HG03521 (cell line): ENCODE data around the gene RAD1.
A peak's percentile ranks its signal among the peaks of the same experiment; 100 is the strongest.

ENCODE experiments used
- ATAC-seq: cut with Tn5 transposase; IDR thresholded peaks from one replicate; pipeline ENCODE4 v1.9.1; 2021; ENCODE audit warnings: mild to moderate bottlenecking, moderate library complexity; ENCODE audit not compliant: unreplicated experiment

Gene RAD1

GRCh38 chr5:34916518-34916917, 1.2 kb upstream of the RAD1 start:
- ATAC-seq: no peak

- ATAC-seq: peak; percentile 10
Observed at GRCh38 chr5:34915856-34916192, 520 bp upstream of the RAD1 start.

DNA sequence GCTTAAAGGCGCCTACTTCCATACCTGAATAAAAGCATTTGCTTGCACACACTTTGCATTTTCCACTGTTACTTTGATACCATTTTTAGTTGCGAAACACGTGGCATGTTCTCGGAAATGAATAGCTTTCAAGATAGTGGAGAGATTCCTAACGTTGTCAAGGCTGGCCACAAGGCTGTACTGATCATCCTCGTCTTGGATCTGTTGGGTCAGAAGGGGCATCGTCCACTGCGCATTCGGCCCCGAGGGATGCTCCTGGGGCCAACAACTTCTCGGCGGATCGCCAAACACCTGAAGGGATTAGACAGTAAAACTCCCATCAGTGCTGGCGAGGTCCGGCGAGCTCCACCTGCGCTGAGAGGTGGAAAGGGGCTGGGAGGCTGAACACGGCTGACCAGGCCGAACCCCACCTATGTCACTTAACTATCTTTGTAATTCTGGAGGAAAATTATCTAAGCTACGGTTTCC, 599 bp downstream of the RAD1 start:
- peak; percentile 11 for ATAC-seq

DNA sequence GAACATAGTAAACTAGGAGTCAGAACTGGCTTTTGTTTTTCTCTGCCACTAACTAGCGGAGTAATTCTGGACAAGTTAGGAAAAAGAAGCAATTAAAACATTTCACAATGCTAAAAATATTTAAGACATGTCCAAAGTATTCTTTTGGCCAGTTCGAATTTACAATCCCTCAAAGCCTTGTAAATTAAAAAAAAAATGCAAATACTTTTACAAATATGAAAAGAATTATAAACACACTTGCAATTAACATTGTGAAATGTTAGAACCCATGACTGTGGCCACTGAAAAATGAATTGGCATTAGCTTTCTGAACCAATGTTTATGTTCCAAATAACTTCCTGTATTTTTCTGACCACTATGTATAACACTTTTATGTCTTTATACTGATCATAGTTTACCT, 2.2 kb downstream of the RAD1 start:
- no peak for ATAC-seq

GRCh38 chr5:34905564-34905963, 9.7 kb downstream of the RAD1 start:
- no peak for ATAC-seq

GRCh38 chr5:34903260-34903659, 12.0 kb downstream of the RAD1 start:
- ATAC-seq: no peak

DNA sequence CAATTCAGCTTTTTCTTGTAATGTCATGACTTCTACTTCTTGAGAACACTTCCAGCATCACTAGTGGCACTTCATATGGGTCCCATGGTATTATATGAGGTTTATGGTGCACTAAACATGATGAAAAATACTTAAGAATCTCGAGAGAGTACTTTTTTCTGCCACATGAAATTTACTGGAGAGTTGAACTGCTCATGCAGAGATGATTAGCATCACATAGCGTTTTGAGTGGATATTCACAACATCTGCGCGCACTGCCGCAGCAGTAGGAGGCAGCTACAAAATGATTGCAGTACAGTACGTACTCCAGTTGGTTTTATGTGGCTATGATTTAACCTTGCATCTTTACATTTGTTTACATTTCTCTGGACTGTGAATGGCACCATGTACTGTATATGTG, 14.7 kb downstream of the RAD1 start:
- no peak for ATAC-seq

DNA sequence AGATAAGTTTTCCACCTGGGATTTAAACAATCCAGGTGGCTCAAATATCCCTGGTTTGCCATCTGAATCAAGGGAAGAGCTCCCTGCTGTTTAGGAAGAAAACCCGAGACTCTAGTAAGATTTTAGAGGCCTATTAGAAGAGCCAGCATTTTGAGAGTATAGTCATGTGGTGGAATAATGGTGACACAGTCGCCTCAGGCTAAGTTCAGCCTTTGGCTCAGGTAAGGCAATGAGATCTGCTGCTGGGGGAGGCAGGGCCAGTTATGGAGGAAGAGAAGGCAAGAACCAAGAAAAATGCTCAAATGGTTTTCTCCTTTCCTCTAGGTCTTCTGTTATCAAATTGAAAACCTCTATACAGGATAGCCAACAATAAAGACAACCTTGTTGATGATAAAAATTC, 16.2 kb downstream of the RAD1 start:
- no peak for ATAC-seq

- peak; percentile 80 for ATAC-seq
Observed at GRCh38 chr5:34898258-34898895, 16.9 kb downstream of the RAD1 start.

DNA sequence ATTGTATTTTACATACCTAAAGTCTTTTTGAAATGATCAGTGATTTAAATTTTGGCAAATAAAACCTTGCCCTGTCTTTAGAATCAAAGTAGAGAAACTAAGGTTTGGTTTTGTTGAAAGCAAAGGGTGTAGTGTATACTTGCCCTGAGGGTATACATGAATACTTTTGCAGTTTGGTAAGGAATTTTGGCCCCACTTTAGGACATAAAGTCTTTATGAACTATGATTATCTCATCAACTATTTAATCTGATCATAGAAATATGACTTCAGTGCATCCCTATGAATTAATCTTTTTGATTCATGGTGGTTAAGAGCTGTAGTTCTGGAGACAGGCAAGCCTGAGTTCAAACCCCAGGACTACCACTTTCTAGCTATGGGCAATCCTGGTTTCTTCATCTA, 17.7 kb downstream of the RAD1 start:
- no peak for ATAC-seq

DNA sequence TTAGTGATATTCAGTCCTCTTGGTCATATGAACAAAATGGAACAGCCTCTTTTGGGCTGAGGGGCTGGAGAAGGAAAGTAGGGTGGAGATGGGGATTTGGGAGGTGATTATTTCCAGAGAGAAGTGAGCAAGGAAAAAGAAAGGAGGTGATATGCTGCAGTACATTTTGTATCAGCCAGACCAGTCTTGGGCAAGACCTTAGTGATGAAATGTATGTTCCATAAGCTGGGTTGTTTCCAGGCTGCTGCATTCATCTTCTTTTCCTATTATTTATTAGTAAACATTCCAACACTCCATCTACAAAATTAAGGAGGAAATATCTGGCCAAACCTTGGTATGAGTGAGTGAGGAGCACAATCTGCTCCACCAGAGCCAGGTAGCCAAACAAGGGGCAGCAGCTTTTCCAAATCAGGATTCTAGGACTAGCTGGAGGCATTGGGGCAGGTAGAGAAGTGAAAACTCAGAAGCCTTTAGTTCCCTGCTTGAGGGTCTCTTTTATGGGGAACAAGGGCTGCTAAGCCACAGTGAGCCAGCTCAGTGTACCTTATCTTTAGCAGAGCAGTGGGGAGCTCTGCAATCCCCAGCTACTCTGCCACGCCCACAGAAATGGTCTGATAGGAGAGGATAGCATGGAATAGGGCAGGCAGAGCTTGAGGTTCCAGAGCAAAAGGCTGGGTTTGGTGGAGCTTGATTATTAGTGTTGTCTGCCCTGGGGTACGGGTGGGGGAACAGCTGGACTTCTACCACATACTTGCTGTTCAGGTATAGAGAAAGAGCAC, 19.5 kb downstream of the RAD1 start:
- no peak for ATAC-seq

GRCh38 chr5:34894716-34895115, 20.6 kb downstream of the RAD1 start:
- no peak for ATAC-seq

DNA sequence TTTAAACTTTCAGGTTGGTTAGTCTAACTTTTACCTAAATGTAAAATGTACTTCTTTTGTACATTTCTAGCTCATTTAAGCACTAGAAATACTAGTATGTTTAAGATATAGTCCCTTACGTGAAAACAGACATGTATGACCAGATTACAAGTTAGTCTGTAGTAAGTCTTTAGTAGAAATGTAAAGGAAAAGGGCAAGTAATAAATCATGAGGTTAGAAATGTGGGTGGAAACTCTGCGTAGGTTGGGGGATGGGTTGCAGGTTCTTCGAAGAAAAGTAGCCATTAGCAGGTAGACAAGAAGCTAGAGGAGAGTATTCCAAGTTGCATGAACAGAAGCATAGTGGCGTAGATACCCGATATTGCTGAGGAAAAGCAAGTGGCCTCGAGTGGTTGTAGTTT, 22.9 kb downstream of the RAD1 start:
- ATAC-seq: no peak

- no peak for ATAC-seq
Observed at GRCh38 chr5:34891981-34892380, 23.3 kb downstream of the RAD1 start.

- no peak for ATAC-seq
Observed at GRCh38 chr5:34889394-34889793, 25.9 kb downstream of the RAD1 start.

DNA sequence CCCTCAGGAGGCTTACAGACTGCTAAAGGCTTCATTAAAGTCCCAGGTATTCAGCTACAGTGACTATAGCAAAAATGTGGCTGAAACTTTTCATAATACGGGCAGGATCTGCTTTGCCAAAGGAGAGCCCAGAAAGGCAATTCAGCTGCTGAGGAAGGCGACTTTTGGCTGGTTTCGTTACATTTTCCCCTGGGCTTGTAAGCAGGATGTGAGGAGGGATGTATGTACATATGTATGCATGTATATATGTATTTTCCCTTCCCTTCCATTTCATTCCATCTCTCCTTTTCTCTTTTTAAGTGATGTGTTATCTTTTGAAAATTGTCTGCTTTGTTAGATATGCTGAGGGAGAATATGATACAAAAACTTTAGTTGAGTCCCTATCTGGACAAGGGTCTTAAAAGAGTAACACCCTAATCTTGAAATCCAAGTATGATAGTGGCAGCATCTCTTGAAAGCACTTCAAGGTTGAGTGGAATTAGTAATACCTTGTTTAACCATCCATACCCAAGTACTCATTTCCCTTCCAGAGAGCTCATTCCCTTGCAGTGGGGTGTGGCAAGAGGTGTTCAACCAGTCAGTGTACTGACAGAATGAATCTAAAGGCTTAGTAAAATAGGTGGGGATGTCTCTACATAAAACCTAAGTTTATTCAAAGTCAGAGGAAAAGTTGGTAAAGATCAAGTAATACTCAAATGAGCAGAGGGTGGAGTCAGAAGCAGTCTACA, 28.7 kb downstream of the RAD1 start:
- ATAC-seq: no peak

DNA sequence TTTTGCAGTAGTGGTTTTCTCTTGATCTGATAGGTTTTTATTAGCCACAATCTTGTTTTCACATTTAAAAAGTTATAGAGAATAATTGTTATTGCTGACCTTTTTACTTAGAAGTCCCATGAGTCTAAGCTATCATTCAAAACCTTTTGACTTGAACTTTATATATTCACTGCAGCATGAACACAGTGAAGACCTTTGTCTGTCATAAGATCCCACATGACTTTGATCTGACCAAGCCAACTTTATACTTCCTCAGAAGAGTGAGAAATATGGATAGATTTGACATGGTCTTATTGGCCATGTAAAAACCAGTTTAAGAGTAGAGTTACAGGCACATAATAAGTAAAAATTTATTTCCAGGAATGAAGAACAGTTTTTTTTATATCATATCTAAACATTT, 34.1 kb downstream of the RAD1 start:
- no peak for ATAC-seq

DNA sequence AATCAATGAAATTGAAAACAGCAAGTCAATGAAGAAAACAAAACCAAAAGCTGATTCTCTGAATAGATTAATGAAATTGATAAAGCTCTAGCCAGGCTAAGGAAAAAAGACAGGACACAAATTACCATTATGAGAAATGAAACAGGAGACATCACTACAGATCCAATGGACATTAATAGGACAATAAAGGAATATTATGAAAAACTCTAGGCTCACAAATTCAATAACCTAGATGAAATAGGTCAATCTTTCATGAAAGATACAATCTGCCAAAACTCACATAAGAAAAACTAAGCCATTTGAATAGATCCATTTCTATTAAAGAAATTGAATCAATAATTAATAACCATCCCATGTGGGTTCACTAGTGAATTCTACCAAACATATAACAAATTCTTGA, 39.0 kb downstream of the RAD1 start:
- ATAC-seq: no peak

DNA sequence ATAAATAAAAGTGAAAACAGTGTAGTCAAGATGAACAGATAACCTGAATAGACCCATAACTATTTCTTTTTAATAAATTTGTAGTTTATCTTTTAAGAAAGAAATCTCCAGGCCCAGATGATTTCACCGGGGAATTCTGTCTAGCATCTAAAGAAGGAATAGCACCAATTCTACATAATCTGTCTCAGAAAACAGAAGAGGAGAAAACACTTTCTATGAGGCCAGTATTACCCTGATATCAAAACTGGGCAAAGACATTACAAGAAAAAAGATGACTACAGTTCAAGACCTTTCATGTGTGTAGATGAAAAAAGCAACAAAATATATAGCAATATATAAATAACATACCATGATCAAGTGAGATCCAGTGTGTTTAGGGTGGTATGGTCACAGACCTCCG, 44.9 kb downstream of the RAD1 start:
- no peak for ATAC-seq

DNA sequence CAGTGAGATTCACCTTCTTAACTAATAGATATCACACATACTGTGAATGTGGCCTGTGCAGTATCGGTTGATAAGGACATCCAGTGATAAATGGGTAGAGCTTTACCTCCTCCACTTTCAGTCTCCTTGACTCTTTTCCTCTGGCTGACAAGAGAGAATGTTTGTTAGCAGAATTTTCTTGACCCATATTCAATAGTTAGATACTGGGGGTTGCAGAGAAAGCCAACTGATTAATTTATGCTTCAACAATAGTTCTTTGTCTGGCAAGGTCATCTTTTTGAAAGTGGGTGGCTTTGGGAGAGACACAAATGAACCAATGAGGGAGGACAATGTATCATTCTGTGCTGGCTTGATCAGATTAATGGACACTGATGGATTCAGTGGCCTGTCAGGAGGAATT, 46.0 kb downstream of the RAD1 start:
- ATAC-seq: no peak

- no peak for ATAC-seq
Observed at GRCh38 chr5:34868791-34869190, 46.5 kb downstream of the RAD1 start.

DNA sequence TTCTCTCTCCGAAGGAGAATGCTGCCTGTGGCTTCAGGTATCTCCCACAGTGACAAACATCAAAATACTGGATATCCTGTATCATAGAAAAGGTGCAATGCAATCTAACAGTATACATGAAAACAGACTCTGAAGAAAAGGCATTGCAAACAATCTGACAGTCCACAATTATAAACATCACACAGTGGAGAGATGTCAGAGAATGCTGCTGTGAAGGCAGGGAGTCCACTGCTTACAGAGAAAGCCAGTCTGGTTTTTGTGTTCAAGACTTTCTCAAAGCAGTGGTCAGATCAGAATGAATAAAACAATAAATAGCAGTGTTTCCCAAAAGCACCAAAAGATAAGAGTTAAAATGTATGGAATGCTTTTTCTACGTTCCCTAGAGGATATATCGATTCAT, 47.6 kb downstream of the RAD1 start:
- ATAC-seq: no peak
